ENCODE measurements around the gene NUDT4B.
"Not testable (repeated sequence)": the region's sequence is repeated elsewhere in the genome, so short reads cannot be mapped to it uniquely, and the experiment has no call there.

DNA sequence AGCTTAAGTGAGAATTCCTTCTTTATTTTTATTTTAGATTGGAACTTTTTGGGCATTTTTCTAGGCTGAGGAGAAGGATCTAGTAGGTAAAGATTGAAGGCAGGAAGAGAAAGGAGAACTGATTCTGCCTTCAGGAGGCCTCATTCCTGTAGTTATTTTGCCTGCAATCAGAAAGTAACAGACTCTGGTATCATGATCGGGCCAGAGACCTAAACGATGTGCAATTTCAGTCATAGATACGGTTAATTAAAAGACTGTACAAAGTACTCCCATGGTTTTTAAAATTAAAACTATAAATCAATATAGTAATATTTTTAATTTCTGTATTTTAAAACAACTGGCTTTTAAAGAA lies 14.3 kb upstream of the NUDT4B start:
- TF ChIP-seq, protein P1, sequence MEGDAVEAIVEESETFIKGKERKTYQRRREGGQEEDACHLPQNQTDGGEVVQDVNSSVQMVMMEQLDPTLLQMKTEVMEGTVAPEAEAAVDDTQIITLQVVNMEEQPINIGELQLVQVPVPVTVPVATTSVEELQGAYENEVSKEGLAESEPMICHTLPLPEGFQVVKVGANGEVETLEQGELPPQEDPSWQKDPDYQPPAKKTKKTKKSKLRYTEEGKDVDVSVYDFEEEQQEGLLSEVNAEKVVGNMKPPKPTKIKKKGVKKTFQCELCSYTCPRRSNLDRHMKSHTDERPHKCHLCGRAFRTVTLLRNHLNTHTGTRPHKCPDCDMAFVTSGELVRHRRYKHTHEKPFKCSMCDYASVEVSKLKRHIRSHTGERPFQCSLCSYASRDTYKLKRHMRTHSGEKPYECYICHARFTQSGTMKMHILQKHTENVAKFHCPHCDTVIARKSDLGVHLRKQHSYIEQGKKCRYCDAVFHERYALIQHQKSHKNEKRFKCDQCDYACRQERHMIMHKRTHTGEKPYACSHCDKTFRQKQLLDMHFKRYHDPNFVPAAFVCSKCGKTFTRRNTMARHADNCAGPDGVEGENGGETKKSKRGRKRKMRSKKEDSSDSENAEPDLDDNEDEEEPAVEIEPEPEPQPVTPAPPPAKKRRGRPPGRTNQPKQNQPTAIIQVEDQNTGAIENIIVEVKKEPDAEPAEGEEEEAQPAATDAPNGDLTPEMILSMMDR (IDR thresholded peaks at IDR 0.05; ENCODE audit: low read length) = not testable (repeated sequence)
- TF ChIP-seq EZH2 (IDR thresholded peaks at IDR 0.05; ENCODE audit: borderline replicate concordance, low read length) = not testable (repeated sequence)
